ENCODE data around the gene SPANXN3.
"Not testable (repeated sequence)": the region's sequence is repeated elsewhere in the genome, so short reads cannot be mapped to it uniquely, and the experiment has no call there.

- TF ChIP-seq CTCF (conservative IDR thresholded peaks at IDR 0.05); ZFX (IDR thresholded peaks at IDR 0.05): not testable (repeated sequence)
Observed at GRCh38 chrX:143517375-143517774, at the start of gene SPANXN3.

Data from C4-2B (cell line).